ENCODE results near the gene MDH1.
"Not testable (repeated sequence)": the region's sequence is repeated elsewhere in the genome, so short reads cannot be mapped to it uniquely, and the experiment has no call there.

MDH1 gene

DNA sequence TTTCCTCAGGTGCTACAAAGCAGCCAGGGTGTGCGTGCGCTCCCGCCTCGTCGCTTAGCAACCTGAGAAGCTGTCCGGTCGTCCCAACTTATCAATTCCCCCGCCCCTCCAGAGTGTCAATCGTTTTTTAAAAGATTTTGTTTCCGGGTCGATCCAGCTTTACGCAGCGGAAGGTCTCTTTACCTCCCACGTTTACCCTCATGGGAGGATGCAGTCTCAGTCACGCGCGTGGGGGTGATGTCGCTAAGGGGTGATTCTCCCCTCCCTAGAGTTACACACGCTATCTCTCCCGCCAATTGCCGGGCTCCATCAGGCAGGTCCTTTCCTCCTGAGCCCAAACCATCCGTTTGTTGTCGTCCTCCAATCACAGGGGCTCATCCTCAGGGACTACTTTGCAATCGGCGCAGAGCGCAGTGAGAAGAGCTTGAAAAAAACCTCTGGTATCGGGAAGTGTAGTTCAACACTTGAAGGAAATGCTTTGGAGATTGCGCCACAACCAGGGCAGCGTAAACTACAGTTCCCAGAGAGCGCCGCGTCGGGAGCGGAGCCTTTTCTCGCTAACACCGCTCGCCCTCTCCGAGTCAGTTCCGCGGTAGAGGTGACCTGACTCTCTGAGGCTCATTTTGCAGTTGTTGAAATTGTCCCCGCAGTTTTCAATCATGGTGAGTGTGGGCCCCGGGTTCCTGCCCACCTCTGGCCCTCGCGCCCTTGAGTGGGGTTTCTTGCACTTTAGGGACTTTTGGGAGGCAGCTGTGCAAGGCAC is at the start of gene MDH1, which contains the start of gene WDPCP:
MDH1 (plus strand) TSS at position 579 of the 763 bp plus-strand sequence; CDS start at position 660, 81 bp downstream.
WDPCP (minus strand) TSS at position 93 of the 763 bp plus-strand sequence. CDS start 206 bp downstream, outside the sequence.
- DNase-seq = peak; percentile 99

DNA sequence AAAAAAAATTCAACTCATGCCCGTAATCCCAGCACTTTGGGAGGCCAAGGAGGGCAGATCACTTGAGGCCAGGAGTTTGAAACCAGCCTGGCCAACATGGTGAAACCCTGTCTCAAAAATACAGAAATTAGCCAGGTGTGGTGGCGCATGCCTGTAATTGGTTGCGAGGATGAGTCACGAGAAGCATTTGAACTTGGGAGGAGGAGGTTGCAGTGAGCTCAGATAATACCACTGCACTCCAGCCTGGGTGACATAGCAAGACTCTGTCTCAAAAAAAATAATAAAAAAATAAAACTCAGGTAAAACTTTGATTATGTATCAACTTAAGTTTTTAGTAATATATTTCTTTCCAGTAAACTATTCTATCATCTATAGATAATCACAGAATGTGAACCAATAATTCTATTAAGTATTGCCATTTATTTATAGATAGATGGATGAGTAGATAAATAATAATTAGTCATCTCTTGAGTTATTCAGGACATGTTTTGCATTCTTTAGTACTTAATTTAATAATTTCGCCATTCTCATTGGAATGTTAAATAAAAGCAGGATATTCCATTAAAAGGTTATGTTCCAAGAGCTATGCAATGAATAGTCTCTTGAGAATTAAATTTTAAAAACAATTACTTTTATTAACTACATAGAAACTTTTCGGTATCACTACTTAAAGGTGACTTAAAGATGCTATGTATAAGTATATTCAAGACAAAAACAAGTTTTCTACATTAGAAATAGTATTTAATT is 49.2 kb upstream of the MDH1 start:
- no peak for DNase-seq

DNA sequence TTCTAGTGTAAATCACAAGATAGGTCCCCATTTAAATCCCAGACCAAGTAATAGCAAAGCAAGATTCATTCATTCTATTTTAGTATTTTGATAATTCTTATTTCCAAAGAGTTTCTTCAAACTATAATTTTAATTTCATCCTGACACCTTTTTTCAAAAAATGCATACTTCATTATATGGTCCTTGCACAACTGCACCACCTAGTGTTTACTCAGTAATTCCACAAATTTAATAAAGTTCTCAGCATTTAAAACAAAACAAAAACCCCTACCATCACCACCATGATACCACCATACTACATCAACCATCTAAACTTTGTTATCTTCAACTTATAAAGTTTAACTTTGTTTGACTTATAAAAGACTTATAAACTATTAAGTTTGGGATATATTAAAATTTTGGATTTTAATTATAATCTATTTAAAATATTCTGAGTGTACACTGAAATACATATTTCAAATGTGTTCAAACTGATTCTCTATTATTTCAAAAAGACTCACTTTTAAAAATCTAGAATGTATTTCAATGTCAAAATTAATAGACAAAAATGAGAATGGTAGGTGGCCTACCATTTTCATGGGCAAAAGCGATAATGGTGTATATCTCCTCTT is 44.6 kb upstream of the MDH1 start:
- peak; percentile 40 for DNase-seq

DNA sequence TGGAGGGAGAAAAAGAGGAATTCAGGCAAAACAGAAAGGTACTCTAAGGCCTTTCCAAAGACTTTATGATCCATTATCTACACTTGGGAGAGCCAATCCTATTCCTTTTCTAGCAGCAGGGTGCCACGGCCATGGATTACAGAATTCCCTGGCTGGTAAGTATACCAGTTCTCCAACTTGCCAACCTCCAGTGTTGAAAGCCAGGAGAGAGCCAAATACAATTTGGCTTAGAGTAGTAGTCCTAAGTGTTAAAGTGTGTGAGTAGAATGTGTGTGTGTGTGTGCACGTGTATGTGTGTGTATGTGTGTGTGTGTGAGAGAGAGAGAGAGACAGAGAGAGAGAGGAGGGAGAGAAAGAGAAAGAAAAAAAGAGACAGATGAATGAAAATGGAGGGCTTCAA is 43.7 kb upstream of the MDH1 start:
- no peak for DNase-seq

DNA sequence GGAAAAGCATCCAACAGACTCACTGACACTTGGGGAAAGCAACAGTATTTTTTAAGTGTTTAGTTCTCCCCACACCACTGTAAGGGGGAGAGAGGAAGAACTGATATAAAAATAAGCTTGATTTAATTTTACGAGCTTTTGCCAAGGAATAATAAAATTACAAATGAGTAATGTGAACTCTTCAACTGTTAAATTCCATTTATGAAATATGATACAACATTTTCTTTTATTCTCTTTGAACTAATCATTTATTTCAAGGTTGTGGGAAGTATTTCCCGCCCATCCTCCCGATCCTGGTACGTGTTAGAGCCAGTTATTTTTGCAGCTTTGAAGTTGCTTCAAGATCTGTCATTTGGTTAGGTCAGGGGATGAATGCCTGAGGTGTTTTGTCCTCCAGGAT is 35.7 kb upstream of the MDH1 start:
- DNase-seq = no peak

DNA sequence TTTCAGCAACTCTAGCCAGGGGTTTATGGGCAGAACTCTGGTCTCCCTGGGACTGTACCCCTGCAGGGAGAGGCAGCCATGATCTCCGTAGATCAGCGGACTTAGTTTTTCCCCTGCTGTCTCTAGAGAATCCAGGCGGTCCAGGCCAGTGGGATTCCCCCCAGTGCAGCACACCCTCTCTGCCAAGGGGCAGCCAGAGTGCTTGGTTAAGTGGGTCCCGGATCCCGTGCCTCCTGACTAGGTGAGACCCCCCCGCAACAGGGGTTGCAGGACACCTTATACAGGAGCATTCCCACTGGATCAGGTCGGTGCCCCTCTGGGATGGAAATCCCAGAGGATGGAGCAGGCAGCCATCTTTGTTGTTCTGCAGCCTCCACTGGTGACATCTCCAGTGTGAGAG is 33.5 kb upstream of the MDH1 start:
- DNase-seq = no peak

DNA sequence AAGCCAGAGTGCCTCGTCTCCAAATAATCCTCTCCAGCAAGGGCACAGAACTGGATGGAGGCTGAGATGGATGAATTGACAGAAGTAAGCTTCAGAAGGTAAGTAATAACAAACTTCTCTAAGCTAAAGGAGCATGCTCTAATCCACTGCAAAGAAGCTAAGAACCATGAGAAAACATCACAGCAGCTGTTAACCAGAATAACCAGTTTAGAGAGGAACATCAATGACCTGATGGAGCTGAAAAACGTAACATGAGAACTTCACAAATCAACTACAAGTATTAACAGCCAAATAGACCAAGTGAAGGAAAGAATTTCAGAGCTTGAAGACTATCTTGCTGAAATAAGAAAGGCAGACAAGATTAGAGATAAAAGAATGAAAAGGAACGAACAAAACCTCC is 32.8 kb upstream of the MDH1 start:
- DNase-seq = no peak

DNA sequence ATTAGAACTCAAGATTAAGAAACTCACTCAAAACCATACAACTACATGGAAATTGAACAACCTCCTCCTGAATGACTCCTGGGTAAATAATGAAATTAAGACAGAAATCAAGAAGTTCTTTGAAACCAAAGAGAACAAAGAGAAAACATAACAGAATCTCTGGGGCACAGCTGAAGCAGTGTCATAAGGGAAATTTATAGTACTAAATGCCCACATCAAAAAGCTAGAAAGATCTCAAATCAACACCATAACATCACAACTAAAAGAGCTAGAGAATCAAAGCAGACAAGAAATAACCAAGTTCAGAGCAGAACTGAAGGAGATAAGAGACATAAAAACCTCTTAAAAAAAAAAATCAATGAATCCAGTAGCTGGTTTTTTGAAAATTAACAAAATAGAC is 30.9 kb upstream of the MDH1 start:
- not testable (repeated sequence) for DNase-seq

DNA sequence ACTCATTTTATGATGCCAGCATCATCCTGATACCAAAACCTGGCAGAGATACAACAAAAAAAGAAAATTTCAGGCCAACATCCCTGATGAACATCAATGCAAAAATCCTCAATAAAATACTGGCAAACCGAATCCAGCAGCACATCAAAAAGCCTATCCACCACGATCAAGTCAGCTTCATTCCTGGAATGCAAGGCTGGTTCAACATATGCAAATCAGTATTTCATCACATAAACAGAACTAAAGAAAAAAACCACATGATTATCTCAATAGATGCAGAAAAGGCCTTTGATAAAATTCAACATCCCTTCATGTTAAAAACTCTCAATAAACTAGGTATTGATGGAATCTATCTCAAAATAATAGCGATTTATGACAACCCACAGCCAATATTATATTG is 29.8 kb upstream of the MDH1 start:
- DNase-seq = not testable (repeated sequence)

DNA sequence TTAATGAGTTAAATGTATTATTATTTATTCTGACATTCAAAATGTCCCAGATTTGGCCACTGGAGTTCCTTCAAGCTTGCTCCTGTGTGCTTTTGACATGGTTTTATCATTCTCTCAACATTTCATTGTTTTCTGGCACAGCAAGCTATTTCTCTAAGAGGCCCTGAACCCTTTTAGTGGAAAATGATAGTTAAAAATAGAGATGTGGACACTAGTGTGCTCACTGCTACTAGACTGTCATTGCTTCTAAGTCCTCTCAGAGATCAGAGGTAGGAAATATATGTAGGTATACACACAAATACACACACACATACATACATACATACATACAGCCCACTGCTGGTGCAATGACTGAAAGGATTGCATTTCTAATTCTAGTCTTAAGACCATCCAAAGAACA is 26.0 kb upstream of the MDH1 start:
- no peak for DNase-seq

DNA sequence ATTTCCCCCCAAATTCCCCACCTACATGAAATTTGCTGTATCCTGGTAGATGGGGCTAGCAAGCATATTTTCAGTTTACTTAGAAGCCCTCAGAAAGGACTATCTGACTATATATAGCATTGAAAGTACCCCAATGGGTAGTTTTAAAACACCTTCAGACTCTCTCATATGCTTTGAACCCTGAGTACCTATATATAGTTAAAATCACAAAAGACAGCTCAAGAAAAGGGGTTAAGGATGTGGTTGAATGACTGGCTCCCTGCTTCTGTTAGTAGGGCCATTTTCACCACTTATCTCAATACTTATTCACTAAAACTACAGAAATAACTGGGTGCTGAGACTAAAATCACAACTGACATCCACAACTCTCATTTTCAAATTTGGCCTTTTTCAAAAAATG is 19.0 kb upstream of the MDH1 start:
- DNase-seq = no peak

DNA sequence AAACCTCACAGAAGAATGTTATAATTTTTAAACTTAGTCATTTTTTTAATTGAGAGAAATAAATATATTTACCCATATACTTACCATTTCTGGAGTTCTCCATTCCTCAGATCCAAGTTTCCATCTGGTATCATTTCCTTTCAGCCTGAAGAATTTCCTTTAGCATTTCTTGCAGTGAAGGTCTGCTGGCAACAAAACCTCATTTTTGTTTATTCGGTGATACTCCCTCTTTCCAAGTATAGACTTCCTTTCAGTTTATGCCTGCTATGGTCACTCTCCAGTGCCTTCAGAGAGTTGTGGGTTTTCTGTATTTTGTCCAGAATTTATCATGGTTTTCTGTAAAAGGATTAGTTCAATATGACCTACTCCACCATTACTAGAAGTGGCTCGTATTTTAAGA is 17.5 kb upstream of the MDH1 start:
- DNase-seq = no peak

DNA sequence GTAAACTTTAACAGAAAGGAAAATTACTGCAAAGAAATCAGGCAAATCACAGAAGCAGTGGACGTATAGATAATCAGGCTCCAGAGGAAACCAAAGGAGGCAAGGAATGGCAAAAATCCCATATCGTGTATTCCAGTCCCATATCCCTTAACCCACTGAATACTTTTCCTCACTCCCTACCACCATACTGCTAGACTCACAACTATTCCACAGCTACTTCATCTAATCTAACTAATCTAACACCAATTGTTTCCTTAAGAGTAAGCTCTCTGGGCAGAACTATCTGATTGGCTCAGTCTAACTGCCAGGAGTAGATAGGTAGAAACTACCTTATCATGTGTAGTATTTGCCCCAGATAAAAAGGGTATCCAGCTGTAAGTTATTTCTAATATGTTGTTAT is 16.8 kb upstream of the MDH1 start:
- DNase-seq = no peak

DNA sequence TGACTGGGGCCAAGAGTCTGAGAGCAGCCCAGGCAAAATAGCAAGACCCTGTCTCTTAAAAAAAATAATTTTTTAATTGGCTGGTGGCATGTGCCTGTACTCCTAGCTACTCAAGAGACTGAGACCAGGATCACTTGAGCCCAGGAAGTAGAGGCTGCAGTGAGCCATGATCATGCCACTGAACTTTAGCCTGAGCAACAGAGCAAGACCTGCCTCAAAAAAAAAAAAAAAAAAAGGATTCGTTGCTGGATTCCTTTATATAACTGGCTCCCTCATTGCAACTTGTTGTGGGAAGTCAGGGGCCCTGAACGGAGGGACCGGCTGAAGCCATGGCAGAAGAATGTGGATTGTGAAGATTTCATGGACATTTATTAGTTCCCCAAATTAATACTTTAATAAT is 15.7 kb upstream of the MDH1 start:
- not testable (repeated sequence) for DNase-seq

DNA sequence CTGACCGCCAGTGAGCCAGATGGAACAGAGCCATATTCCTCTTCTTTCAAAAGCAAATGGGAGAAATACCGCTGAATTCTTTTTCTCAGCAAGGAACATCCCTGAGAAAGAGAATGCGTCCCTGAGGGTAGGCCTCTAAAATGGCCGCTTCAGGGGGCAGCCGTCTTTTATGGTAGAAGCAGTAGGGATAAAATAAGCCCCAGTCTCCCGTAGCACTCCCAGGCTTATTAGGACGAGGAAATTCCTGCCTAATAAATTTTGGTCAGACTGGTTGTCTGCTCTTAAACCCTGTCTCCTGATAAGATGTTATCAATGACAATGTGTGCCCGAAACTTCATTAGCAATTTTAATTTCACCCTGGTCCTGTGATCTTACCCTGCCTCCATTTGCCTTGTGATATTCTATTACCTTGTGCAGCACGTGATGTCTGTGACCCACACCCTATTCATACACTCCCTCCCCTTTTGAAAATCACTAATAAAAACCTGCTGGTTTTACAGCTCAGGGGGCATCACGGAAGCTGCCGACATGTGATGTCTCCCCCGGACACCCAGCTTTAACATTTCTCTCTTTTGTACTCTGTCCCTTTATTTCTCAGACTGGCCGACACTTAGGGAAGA is 14.9 kb upstream of the MDH1 start:
- DNase-seq = not testable (repeated sequence)

DNA sequence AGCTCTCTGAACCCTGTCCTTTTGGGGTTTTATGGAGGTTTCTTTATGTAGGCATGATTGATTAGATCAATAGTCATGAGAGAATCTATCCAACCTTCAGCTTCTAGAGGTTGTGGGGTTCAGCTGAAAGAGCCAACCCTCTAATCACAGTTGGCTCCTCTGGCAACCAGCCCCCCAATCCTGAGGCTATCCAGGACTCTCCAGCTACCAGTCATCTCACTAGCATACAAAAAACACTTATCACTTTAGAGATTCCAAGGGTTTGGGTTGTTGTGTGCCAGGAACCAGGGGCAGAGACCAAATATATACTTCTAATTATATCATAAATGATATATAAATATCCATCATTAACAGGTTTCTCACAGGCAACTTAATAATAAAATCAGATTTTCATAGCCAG is 12.2 kb upstream of the MDH1 start:
- no peak for DNase-seq

DNA sequence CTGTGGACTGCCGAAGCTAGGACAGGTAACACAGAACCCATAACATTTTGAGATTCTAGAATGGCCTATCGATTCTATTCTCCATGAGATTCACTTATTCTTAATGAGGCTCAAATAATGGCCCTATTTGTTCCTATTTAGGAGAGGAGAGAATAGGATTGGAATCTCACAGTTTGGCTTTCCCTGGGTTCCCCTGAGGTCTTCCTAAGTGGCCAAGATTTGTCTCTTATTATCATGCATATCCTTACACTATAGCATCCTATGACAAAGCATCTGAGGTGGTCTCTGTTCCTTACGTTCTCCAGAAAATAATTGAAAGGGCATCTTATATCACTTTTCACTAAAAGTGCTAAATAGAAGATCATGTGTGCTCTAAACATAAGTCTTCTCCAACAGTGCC is 10.0 kb upstream of the MDH1 start:
- no peak for DNase-seq

DNA sequence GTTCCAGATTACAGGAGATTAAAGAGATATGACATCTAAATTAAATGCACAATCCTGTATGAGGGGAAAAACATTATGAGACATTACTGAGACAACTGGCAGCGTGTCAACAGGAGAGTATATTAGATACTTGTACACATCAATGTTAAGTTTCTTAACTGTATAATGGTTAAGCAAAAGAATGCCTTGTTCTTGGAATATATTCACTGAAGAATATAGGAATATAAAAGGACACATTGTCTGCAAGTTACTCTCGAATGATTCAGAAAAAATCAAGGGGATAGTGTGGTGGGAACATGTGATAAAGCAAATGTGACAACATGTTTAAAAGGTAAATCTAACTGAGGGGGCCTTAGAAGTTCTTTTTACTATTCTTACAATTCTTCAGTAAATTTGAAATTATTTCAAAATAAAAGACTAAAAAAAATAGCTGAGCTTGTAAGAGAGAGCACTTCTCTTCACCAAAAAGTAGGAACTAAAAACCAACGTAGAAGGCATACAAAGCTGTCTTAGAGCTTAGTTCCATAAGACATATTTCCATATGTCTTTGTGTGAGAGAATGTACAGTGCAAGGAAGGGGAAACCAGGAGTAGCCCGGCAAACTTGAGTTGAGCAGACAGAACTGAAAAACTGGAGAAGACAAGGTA is 8.0 kb upstream of the MDH1 start:
- DNase-seq = no peak

DNA sequence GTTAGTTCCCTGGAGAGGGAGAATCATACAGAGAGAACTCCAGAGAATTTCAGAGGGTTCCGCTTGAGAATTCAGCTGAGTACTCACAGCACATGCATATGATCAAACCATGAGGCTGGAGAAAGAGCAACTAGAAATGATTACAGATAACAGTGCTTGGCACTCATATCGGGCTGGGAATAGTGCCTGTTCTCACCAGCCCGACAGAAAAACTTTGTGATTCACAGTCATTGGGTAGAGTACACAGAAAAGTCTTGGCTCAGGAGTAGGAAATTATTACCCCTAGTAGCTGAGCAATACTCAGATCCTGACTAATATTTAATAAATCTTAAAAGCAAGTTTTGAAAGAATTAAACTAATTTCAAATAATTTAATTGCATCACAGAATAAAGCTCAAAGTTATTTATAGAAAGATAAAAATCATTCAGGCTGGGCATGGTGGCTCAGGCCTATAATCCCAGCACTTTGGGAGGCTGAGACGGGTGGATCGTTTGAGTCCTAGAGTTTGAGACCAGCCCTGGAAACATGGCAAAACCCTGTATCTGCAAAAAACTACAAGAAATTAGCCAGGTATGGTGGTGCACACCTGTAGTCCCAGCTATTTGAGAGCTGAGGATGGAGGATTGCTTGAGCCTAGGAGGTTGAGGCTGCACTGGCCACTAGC is 7.3 kb upstream of the MDH1 start:
- no peak for DNase-seq

DNA sequence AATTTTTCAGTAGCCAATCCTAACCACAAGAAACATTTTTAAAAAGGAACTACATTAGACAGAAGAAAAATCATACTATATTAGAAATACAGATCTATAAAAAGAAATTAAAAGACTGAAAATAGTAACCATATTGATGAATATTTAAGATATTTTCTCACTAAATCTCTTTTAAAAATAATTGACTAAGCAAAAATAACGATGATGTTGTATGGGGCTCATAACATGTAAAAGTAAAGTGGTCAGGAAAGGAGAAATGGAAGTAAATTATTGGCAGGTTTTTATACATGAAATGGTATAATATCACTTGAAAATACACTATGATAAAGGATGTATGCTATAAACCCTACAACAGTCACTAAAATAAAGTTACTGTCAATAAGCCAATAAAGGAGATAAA is 5.9 kb upstream of the MDH1 start:
- DNase-seq = no peak

DNA sequence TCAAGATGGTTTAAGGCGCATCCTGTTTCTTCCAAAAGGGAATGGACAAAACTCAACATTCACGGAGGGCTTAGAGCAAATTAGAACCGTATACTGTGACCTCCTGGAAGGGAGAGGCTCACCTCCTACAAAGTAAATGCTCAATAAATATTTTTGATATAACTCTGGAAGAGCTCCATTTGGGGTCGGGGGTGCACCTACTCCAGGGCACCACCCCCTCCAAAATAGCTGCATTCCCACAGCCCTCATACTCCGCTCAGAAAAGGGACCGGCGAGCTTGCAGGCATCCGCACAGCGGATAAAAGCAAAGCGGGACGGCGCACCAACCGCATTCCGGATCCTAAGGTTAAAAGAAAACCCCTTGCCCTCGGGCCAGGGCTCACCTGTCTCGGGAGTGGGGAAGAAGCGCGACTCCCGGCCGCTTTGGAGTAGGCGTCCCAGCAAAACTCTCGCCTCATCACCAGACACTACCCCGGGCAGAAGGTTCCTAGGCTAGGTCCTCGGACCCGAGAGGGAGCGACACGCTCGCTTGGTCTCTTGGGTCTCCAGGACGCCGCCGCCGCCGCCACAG is 864 bp upstream of the MDH1 start:
- no peak for DNase-seq
